Stimulated activated CD4-positive, alpha-beta T cell treated with anti-CD3 and anti-CD28 coated beads, Interleukin-2, amount 100 ng/mL, for 4 hours (primary cell): Measurements from ENCODE around the gene THAP7.

Source experiments
- DNase-seq: peaks from one replicate; pipeline ENCODE4 v3.0.0-alpha.2; 2020; ENCODE audit warnings: low read depth

Gene THAP7

GRCh38 chr22:20964090-20964798, 37.7 kb downstream of the THAP7 start:
- no peak for DNase-seq

- no peak for DNase-seq
Observed at GRCh38 chr22:20963201-20964052, 38.5 kb downstream of the THAP7 start.

DNA sequence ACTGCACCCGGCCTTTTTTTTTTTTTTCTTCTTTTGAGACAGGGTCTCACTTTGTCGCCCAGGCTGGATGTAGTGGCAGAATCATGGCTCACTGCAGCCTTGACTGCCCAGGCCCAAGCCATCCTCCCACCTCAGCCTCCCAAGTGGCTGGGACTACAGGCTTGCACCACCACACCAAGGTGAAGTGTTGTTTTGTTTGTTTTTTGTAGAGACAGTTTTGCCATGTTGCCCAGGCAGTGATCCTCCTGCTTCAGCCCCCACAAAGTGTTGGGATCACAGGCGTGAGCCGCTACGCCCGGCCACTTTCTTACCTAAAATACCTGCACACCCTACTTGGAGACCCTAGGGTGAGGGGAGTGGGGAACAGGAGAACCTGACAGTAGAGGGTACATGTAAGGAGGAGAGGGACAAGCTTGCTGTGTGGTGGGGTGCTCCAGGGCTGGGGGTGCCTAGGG, 39.4 kb downstream of the THAP7 start:
- DNase-seq, result no peak

DNA sequence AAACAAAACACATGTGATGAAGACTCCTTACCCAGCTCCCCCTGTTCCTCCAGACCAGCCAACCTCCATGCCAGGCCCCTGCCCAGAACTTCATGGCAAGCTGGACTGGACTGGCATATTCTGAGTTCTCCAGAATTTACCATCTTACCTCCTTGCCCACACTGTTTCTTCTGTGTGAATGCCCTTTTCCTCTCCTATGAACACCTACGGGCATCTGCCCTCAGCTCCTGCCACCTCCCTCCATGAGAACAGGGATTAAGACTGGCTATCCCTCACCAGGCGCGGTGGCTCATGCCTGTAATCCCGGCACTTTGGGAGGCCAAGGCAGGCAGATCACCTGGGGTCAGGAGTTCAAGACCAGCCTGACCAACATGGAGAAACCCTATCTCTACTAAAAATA, 41.3 kb downstream of the THAP7 start:
- DNase-seq, result no peak

GRCh38 chr22:20959578-20960461, 42.1 kb downstream of the THAP7 start:
- no peak for DNase-seq

DNA sequence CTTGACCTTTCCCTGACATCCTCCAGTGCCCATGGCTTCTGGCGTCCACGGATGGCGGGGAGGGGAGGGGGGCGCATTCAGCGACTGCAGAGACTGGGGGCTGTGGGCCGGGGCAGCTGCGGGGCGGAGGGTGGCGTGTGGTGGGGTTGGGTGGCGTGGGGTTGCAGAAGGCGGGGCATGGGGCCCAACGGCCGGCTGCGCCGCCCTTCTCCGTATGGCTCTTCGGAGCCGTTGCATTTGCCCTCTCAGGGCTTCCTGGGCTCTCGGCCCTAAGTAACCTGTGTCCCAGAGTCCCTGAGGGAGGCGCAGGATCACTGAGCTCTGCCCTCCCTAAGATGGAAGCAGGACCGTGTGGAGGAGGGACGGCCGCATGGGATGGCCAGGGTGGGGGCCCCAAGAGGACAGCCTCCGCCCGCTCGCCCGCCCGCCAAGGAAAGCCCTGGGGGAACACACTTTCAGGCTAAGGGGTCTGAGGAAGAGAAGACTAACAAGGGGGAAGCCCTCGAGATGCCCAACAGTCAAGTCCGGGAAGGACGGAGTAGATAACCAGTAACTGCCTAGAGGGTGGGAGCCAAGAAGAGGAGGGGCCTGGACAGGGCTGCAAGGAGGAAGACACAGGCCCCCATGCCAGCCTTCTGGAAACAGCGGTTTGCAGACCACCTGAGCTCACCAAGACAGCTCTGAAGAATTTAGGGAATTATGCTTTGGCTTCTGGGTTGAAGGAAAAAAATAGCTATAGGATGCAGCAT, 44.1 kb downstream of the THAP7 start:
- DNase-seq, result no peak

DNA sequence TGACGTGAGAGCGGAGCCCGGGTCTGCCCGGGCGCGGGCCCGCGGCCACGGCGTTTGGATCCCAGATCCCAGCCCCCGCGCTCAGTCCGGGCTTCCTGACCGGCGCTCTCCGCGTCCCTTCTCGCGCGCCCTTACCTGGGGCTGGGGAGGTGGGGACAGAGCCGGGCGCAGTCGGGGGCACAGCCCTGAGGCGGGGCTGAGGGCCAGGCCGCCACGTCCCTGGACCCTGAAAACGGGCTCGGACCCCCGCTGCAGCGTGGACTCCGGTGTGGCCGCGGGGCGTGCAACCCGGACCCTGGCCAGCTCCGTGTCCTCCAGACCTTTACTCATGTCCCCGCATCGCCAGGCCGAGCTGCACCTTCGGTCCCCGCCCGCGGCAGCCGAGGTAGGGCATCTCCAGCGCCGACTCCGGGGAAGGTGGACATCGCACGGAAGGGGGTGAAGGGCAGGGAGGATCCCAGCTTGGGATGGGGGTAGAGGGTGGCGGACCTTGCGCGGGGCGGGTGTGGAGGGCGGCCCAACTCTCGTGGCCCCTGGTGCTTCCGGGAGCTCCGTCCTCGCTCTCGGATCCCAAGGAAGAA, 44.7 kb downstream of the THAP7 start:
- no peak for DNase-seq

DNA sequence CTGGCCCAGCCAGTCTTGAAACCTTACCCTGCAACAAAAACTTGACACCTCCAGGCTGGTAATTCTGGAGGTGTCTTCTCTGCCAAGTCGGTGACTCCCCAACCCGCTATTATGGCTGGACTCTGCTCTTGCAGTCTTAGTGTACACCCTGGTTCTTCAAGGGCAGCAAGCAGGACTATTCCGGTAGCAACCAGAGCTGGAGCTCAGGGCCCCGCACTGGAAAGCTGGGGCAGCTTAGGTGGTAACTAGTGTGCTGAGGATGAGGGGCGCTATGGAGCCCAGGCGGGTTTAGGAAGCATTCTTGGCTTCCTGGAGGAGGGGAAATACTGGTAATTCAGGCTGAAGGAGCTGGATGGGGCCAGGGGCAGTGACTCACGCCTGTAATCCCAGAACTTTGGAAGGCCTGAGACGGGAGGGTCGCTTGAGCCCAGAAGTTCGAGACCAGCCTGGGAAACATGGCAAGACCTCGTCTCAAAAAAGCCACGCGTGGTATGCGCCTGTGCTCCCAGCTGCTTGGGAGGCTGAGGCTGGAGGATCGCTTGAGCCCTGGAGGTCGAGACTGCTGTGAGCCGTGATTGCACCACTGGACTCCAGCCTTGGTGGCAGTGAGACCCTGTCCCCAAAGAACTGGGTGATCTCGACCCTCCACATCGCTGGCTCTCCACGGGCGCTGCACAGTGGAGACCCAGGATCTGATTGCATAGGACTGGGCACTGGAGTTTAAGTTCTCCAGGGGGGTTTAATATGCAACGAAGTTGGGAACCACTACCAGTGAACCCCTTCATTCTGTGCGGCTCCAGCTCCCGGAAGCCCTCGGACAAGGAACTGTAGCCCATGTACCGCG, 45.4 kb downstream of the THAP7 start:
- DNase-seq, result no peak

- DNase-seq, result no peak
Observed at GRCh38 chr22:20955548-20955947, 46.4 kb downstream of the THAP7 start.

GRCh38 chr22:20953668-20954500, 48.0 kb downstream of the THAP7 start:
- no peak for DNase-seq

GRCh38 chr22:20953342-20953608, 48.6 kb downstream of the THAP7 start:
- DNase-seq, result no peak

DNA sequence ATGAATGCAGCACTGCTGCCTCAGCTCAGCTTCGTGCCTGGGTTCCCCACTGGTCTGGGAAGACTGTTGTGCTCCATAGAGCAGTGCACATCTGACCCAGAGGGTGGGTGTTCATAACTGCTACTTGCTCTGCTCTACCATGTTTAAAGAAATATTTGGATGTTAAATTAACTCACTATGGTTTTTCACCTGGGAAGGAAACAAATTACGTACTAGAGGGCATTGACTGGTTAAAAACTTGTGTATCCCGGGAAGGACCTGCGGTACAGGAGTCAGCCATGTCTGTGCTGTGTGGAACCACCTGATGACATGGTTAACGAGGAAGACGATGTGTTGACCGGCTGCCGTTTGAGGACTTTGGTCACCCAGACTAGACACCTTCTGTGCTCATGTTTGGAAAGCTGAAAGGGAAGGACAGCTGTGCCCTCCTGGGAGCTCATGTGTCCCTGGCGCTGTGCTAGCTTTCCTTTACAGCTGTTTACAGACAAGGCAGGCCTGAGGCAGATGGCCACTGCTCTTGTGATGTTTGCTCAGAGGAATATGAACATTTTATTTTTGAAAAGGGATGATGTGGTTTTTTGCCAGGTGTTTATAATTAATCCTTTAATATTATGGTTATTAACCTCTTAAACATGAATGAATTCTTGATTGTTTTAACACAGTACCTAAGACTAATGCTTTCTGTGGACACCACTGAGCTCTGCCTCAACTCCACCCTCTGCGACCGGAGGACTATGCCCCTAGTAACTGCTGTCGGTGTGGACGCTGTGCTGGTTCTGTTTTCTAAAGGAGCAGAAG, 49.2 kb downstream of the THAP7 start:
- DNase-seq, result no peak

DNA sequence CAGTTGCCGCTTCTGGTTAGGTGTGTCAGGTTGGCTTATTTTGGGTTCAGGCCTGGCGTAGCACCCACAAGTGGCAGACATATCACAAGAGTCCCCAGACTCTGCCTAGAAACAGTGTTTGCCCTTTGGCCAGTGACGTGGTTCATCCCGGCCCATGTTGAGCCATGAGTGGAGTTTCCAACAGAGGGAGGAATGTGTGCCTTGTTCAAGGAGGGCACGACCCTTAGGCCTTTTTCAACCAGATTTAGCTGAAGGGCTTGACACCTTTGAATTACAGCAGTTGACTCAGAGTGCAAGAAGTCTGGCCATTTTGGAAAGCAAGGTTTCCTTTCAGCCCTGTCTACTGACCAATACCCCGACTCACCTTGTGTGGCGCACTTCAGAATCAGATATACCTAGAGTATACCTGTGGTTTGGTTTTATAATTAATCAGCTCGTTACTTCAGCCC, 50.0 kb downstream of the THAP7 start:
- no peak for DNase-seq

DNA sequence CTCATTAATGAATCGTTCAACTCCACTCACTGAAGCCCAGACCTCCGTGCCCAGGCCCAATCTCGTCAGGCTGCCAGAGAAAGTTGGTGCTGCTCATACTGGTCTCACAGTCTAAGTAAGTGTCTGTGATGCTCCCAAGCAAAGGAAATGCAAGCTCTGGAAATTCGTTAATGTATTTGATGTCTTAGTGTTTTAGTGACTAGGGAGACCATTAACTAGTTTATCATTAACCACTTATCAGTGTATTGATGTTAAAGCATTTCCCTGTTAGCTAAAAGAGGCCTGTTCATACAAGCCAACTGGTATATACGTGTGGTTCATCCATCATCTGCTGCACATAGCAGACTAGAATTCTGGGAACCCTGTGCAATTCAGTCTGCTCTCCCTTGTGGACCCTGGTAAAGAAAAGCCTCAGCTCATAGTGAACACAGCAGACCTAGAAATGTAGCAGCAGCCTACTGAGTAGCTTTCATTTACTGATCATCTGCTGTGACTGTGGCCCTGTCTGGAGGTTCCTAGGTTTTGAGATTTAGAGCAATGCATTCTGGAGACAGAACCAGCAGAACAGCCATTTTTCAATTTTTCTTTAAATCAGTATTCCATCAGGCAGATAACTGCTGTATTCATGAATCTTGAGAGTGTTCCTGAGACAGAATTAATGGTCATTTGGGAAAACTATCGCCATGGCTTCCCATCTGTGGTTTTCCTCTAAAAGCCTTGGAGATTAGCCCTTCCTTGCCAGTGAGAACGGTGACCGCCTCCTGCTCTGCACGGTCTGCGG, 50.6 kb downstream of the THAP7 start:
- DNase-seq, result no peak

- no peak for DNase-seq
Observed at GRCh38 chr22:20949698-20950183, 52.2 kb downstream of the THAP7 start.
